ENCODE results near the gene ZNF789.

ZNF789 gene

GRCh38 chr7:99490878-99491277, 18.2 kb downstream of the ZNF789 start:
- no peak overlapping the region for H3K23ac ChIP-seq (ENCODE audit: low read depth, low read length, poor library complexity)

GRCh38 chr7:99493823-99494222, 21.1 kb downstream of the ZNF789 start:
- H3K27me3 ChIP-seq (ENCODE audit: control insufficient read depth in 3 of 3, insufficient read depth in 3 of 3, low read depth in 1 of 3, low read length in 3 of 3), result no peaks in the 10 kb centered on the region
- no peak overlapping the region for H2BK15ac ChIP-seq (ENCODE audit: low read length)
- H3K27ac ChIP-seq (replicated peaks; ENCODE audit: low read length), result no peak overlapping the region
- H2AK5ac ChIP-seq (ENCODE audit: low read depth, low read length), result no peak overlapping the region
- no peak overlapping the region for H3K14ac ChIP-seq (ENCODE audit: low read length)
- peaks cover 16 to 58% of the 10 kb centered on the region in 2 donors for H3K36me3 ChIP-seq (replicated peaks in 1 of 2; ENCODE audit: control insufficient read depth in 2 of 2, insufficient read depth in 2 of 2, low read length in 2 of 2)
- H2BK12ac ChIP-seq (ENCODE audit: low read length), result no peak overlapping the region
- no peak overlapping the region for H3K23ac ChIP-seq (ENCODE audit: low read depth, low read length, poor library complexity)
- H4K8ac ChIP-seq (ENCODE audit: low read depth, low read length), result no peak overlapping the region
- H2AFZ ChIP-seq (ENCODE audit: low read length), result no peak overlapping the region
- no peak for DNase-seq (ENCODE audit: low spot score)
- H3K4me2 ChIP-seq (ENCODE audit: insufficient read depth, low read length, poor library complexity, severe bottlenecking), result no peak overlapping the region
- H3K4me1 ChIP-seq (ENCODE audit: control insufficient read depth in 2 of 2, insufficient read depth in 1 of 2, low read depth in 1 of 2, low read length in 2 of 2), result peaks cover 6 to 7% of the 10 kb centered on the region in 2 donors
- no peak overlapping the region for H2BK120ac ChIP-seq (ENCODE audit: low read depth, low read length)
- H3K9me3 ChIP-seq (replicated peaks in 1 of 2; ENCODE audit: control insufficient read depth in 2 of 2, insufficient read depth in 1 of 2, low read depth in 1 of 2, low read length in 2 of 2), result peaks cover 13 to 24% of the 10 kb centered on the region in 2 donors
- no peak overlapping the region for H3K4ac ChIP-seq (ENCODE audit: low read length)
- no peak overlapping the region for H3K9ac ChIP-seq (ENCODE audit: low read depth, low read length, poor library complexity)
- peaks cover 6% of the 10 kb centered on the region for H3K79me1 ChIP-seq (ENCODE audit: low read depth, low read length)
- WGBS, 2 donors (ENCODE audit: extremely low coverage in 2 of 2, insufficient read length in 2 of 2, insufficient replicate concordance in 1 of 2), result no CpG with 5 or more reads among the region's 6 CpGs
- H2BK5ac ChIP-seq (ENCODE audit: low read length), result no peak overlapping the region
- no peak overlapping the region for H3K18ac ChIP-seq (ENCODE audit: low read length)
- no peak overlapping the region for H3K4me3 ChIP-seq (ENCODE audit: low read length in 2 of 2)
- no peak overlapping the region for H4K91ac ChIP-seq (ENCODE audit: low read depth, low read length, poor library complexity)

More at GRCh38 chr7:99490878-99491277, 18.2 kb downstream of the ZNF789 start:
- no peak for DNase-seq (ENCODE audit: low spot score)
- Histone ChIP-seq H3K27ac (replicated peaks; ENCODE audit: low read length) (no peak overlapping the region), H3K18ac (ENCODE audit: low read length) (no peak overlapping the region), H3K9me3 (replicated peaks in 1 of 2; ENCODE audit: control insufficient read depth in 2 of 2, insufficient read depth in 1 of 2, low read depth in 1 of 2, low read length in 2 of 2) (peaks cover 13 to 21% of the 10 kb centered on the region in 2 donors), H3K4ac (ENCODE audit: low read length) (no peak overlapping the region), H3K79me1 (ENCODE audit: low read depth, low read length) (no peaks in the 10 kb centered on the region), H4K91ac (ENCODE audit: low read depth, low read length, poor library complexity) (no peak overlapping the region), H2AK5ac (ENCODE audit: low read depth, low read length) (no peak overlapping the region), H2BK120ac (ENCODE audit: low read depth, low read length) (no peak overlapping the region), H3K4me2 (ENCODE audit: insufficient read depth, low read length, poor library complexity, severe bottlenecking) (no peak overlapping the region), H3K9ac (ENCODE audit: low read depth, low read length, poor library complexity) (no peak overlapping the region), H3K4me1 (ENCODE audit: control insufficient read depth in 2 of 2, insufficient read depth in 1 of 2, low read depth in 1 of 2, low read length in 2 of 2) (no peaks in the 10 kb centered on the region), H2BK15ac (ENCODE audit: low read length) (no peak overlapping the region), H3K14ac (ENCODE audit: low read length) (no peak overlapping the region), H3K27me3 (ENCODE audit: control insufficient read depth in 3 of 3, insufficient read depth in 3 of 3, low read depth in 1 of 3, low read length in 3 of 3) (no peaks in the 10 kb centered on the region), H4K8ac (ENCODE audit: low read depth, low read length) (no peak overlapping the region), H2BK5ac (ENCODE audit: low read length) (no peak overlapping the region), H3K4me3 (ENCODE audit: low read length in 2 of 2) (no peak overlapping the region), H3K36me3 (replicated peaks in 1 of 2; ENCODE audit: control insufficient read depth in 2 of 2, insufficient read depth in 2 of 2, low read length in 2 of 2) (peaks cover 16 to 50% of the 10 kb centered on the region in 2 donors), H2BK12ac (ENCODE audit: low read length) (no peak overlapping the region), H2AFZ (ENCODE audit: low read length) (no peak overlapping the region)
- WGBS, 2 donors (ENCODE audit: extremely low coverage in 2 of 2, insufficient read length in 2 of 2, insufficient replicate concordance in 1 of 2), result no CpG with 5 or more reads among the region's 3 CpGs

GRCh38 chr7:99497766-99498545, 25.3 kb downstream of the ZNF789 start:
- Histone ChIP-seq H2BK12ac (ENCODE audit: low read length) (no peak overlapping the region), H3K36me3 (replicated peaks in 1 of 2; ENCODE audit: control insufficient read depth in 2 of 2, insufficient read depth in 2 of 2, low read length in 2 of 2) (peaks cover 12 to 45% of the 10 kb centered on the region in 2 donors), H3K9ac (ENCODE audit: low read depth, low read length, poor library complexity) (no peak overlapping the region), H2BK15ac (ENCODE audit: low read length) (no peak overlapping the region), H2AK5ac (ENCODE audit: low read depth, low read length) (no peak overlapping the region), H2BK120ac (ENCODE audit: low read depth, low read length) (no peak overlapping the region), H2BK5ac (ENCODE audit: low read length) (no peak overlapping the region), H3K9me3 (replicated peaks in 1 of 2; ENCODE audit: control insufficient read depth in 2 of 2, insufficient read depth in 1 of 2, low read depth in 1 of 2, low read length in 2 of 2) (peaks cover 10 to 21% of the 10 kb centered on the region in 2 donors), H3K4me3 (ENCODE audit: low read length in 2 of 2) (peak overlapping the region in 1 of 2 donors; percentile 84), H3K4me2 (ENCODE audit: insufficient read depth, low read length, poor library complexity, severe bottlenecking) (no peak overlapping the region), H3K27me3 (ENCODE audit: control insufficient read depth in 3 of 3, insufficient read depth in 3 of 3, low read depth in 1 of 3, low read length in 3 of 3) (no peaks in the 10 kb centered on the region), H3K27ac (replicated peaks; ENCODE audit: low read length) (no peak overlapping the region), H3K4ac (ENCODE audit: low read length) (no peak overlapping the region), H3K18ac (ENCODE audit: low read length) (no peak overlapping the region), H4K8ac (ENCODE audit: low read depth, low read length) (no peak overlapping the region), H2AFZ (ENCODE audit: low read length) (no peak overlapping the region), H4K91ac (ENCODE audit: low read depth, low read length, poor library complexity) (no peak overlapping the region), H3K4me1 (ENCODE audit: control insufficient read depth in 2 of 2, insufficient read depth in 1 of 2, low read depth in 1 of 2, low read length in 2 of 2) (peaks cover 7 to 8% of the 10 kb centered on the region in 2 donors), H3K14ac (ENCODE audit: low read length) (no peak overlapping the region), H3K79me1 (ENCODE audit: low read depth, low read length) (peaks cover 10% of the 10 kb centered on the region), H3K23ac (ENCODE audit: low read depth, low read length, poor library complexity) (no peak overlapping the region)
- WGBS, 2 donors (ENCODE audit: extremely low coverage in 2 of 2, insufficient read length in 2 of 2, insufficient replicate concordance in 1 of 2), result no CpG with 5 or more reads among the region's 6 CpGs
- no peak for DNase-seq (ENCODE audit: low spot score)

GRCh38 chr7:99498546-99498944, 25.9 kb downstream of the ZNF789 start:
- peaks cover 7 to 8% of the 10 kb centered on the region in 2 donors for H3K4me1 ChIP-seq (ENCODE audit: control insufficient read depth in 2 of 2, insufficient read depth in 1 of 2, low read depth in 1 of 2, low read length in 2 of 2)
- peaks cover 10% of the 10 kb centered on the region for H3K79me1 ChIP-seq (ENCODE audit: low read depth, low read length)

More at GRCh38 chr7:99498546-99498944, 25.9 kb downstream of the ZNF789 start:
- Histone ChIP-seq H3K4me3 (ENCODE audit: low read length in 2 of 2) (peak overlapping the region; percentile 27 to 84), H3K9me3 (replicated peaks in 1 of 2; ENCODE audit: control insufficient read depth in 2 of 2, insufficient read depth in 1 of 2, low read depth in 1 of 2, low read length in 2 of 2) (peaks cover 8 to 16% of the 10 kb centered on the region in 2 donors), H3K4ac (ENCODE audit: low read length) (no peak overlapping the region), H3K14ac (ENCODE audit: low read length) (no peak overlapping the region), H2BK15ac (ENCODE audit: low read length) (no peak overlapping the region), H3K9ac (ENCODE audit: low read depth, low read length, poor library complexity) (no peak overlapping the region), H3K36me3 (replicated peaks in 1 of 2; ENCODE audit: control insufficient read depth in 2 of 2, insufficient read depth in 2 of 2, low read length in 2 of 2) (peaks cover 10 to 39% of the 10 kb centered on the region in 2 donors), H2AFZ (ENCODE audit: low read length) (no peak overlapping the region), H2AK5ac (ENCODE audit: low read depth, low read length) (no peak overlapping the region), H3K27me3 (ENCODE audit: control insufficient read depth in 3 of 3, insufficient read depth in 3 of 3, low read depth in 1 of 3, low read length in 3 of 3) (no peaks in the 10 kb centered on the region), H3K4me2 (ENCODE audit: insufficient read depth, low read length, poor library complexity, severe bottlenecking) (peak overlapping the region; percentile 2), H2BK5ac (ENCODE audit: low read length) (no peak overlapping the region), H3K23ac (ENCODE audit: low read depth, low read length, poor library complexity) (no peak overlapping the region), H4K8ac (ENCODE audit: low read depth, low read length) (no peak overlapping the region), H2BK120ac (ENCODE audit: low read depth, low read length) (no peak overlapping the region), H3K27ac (replicated peaks; ENCODE audit: low read length) (no peak overlapping the region), H3K18ac (ENCODE audit: low read length) (no peak overlapping the region), H2BK12ac (ENCODE audit: low read length) (no peak overlapping the region), H4K91ac (ENCODE audit: low read depth, low read length, poor library complexity) (no peak overlapping the region)
- no peak for DNase-seq (ENCODE audit: low spot score)
- WGBS, 2 donors (ENCODE audit: extremely low coverage in 2 of 2, insufficient read length in 2 of 2, insufficient replicate concordance in 1 of 2), result no CpG with 5 or more reads among the region's 11 CpGs
